NCI-H2227 treated with DMSO at 0.1 percent for 48 hours (cell line): Measurements from ENCODE around the gene DEFB132.

ENCODE experiments used
- DNase-seq: peaks from one replicate; lab custom pipeline; 2025; lab: John Stamatoyannopoulos, UW

Gene DEFB132

DNA sequence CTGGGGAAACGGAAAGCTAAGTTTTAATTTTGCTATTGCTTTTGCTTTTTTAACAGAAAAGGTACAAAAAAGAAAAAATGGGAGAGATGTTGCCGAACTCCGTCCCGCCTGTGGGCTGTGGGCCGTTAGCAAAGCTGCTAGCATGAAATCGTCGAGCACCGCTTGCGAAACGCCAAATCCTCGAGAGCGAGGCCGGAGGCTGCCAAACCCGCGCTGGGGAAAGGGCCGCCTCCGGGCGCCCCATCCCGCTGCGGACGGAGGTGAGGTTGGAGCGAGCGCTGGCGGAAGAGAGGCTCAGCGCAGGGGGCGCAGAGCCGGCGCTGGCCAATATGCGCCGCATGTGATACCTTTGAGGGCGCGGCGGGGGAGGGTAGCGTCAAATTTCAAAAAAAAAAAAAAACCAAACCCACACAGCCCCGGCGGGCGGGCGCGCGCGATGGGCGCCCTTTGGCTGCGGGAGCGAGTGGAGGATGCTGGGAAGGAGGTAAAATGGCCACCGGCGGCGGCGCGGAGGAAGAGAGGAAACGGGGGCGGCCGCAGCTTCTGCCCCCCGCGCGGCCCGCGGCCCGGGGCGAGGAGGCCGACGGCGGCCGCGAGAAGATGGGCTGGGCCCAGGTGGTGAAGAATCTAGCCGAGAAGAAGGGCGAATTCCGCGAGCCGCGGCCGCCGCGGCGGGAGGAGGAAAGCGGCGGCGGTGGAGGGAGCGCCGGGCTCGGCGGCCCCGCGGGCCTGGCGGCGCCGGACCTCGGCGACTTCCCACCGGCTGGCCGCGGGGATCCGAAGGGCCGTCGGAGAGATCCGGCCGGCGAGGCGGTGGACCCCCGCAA is 39.8 kb downstream of the DEFB132 start, which contains the start of gene ZCCHC3:
ZCCHC3 (plus strand) TSS at position 473 of the 827 bp plus-strand sequence; CDS start at position 490, 17 bp downstream.
- DNase-seq = peak; percentile 86

DNA sequence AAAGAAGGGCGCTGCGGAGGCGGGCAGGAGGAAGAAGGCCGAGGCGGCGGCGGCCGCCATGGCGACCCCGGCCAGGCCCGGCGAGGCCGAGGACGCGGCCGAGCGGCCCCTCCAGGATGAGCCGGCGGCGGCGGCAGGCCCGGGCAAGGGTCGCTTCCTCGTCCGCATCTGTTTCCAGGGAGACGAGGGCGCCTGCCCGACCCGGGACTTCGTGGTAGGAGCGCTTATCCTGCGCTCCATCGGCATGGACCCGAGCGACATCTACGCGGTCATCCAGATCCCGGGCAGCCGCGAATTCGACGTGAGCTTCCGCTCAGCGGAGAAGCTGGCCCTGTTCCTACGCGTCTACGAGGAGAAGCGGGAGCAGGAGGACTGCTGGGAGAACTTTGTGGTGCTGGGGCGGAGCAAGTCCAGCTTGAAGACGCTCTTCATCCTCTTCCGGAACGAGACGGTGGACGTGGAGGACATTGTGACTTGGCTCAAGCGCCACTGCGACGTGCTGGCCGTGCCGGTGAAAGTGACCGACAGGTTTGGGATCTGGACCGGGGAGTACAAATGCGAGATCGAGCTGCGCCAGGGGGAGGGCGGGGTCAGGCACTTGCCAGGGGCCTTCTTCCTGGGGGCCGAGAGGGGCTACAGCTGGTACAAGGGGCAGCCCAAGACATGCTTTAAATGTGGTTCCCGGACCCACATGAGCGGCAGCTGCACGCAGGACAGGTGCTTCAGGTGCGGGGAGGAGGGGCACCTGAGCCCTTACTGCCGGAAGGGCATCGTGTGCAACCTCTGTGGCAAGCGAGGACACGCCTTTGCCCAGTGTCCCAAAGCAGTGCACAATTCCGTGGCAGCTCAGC is 40.6 kb downstream of the DEFB132 start:
- peak; percentile 57 for DNase-seq

DNA sequence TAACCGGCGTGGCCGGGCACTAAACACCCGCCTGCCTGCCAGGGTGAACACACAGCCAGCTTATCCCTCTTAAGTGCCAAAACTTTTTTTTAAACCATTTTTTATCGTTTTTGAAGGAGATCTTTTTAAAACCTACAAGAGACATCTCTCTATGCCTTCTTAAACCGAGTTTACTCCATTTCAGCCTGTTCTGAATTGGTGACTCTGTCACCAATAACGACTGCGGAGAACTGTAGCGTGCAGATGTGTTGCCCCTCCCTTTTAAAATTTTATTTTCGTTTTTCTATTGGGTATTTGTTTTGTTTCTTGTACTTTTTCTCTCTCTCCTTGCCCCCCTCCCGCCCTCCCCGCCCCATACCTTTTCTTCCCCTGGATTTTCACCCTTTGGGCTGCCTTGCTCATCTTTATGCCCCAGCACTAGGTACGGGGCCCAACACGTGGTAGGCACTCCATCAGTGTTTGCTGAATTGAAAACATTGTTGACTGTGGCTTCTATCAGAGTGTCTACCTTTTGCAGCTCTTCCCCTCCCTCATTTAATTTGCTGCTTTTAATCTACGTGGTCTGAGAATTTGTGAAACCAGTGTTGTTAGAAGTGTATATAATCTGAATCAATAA is 41.4 kb downstream of the DEFB132 start:
- DNase-seq = no peak

DNA sequence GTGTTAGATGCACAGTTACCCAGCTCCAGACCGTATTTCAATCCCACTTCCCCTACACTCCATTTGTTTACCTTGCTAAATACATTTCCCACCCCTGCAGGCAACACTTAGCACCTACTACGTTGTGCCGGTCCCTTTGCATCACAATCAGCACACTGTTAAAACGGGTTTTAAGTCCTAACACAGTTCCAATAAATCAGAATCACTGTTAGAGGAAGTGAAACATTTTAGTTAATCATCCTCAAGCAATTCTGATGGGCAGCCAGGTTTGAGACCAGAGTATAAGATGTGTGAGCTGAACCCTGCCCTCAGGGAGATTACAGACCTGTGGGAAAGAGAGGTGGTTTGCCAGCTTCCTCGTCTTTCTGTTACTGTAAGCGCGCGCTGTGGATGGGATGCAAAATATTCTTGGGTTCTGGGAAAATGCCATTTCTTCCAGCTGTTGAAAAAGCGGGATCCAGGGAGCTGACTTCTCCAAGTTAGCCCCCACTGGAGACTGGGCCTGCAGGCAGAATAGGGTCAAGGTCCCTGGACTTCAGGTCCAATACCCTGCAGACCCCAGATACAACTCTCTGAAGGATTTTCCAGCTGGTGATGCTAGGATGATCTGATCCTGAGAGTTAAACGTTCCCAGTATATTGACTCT is 42.9 kb downstream of the DEFB132 start:
- no peak for DNase-seq

DNA sequence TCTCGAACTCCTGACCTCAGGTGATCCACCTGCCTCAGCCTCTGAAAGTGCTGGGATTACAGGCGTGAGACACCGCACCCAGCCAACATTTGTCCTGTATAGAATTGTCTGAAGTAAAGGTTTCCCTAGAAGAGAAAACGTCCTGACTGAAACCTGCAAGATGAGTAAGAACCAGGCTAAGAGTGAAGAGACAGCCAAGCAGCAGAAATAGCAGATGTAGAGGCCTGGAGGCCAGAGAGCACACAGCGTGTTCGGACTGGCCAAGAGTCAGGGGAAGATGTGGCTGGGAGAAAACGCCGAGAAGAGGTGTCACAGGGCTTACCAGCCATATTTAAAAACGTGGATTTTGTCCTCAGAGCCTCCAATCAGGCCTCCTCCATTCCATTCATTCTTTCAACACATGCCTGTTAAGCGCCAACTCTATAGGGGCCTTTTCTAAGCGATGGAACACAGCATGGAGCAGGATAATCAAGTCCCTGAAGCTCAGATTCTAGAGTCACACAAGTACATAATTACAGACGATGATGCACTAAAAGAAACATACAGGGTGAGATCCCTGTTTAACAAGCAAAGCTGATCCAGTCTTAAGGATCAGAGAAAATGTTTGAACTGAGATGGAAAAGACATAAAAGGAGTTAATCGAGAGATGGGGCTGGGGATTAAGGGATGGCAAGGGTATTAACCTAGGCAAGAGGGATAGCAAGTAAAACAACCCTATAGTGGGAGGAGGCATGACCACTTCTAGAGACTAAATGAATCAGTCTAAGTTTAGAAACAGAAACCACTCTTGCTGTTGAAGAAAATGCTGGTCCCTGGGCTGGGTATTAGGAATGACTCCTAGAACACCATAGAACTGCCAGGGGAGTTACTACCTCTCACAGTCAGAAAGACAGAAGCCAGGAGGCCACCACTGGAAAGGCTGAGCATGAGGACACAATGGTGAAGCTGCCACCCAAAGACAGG is 44.6 kb downstream of the DEFB132 start:
- DNase-seq = peak; percentile 74

DNA sequence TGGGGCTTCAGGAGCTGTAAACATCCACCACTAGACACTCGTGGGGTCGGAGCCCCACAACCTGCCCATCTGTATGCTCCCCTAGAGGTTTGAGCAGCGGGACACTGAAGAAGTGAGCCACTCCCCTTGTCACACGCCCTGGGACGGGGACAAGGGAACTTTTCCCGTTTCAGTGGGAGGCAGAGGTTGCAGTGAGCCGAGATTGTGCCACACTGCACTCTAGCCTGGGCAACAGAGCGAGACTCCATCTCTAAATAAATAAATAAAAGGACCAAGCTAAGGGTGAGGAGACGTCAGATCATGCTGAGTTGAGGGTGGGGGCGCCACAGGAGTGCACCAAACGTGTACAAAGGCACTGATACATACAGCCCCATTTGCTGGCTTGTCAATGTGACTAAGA is 48.2 kb downstream of the DEFB132 start:
- DNase-seq = no peak

DNA sequence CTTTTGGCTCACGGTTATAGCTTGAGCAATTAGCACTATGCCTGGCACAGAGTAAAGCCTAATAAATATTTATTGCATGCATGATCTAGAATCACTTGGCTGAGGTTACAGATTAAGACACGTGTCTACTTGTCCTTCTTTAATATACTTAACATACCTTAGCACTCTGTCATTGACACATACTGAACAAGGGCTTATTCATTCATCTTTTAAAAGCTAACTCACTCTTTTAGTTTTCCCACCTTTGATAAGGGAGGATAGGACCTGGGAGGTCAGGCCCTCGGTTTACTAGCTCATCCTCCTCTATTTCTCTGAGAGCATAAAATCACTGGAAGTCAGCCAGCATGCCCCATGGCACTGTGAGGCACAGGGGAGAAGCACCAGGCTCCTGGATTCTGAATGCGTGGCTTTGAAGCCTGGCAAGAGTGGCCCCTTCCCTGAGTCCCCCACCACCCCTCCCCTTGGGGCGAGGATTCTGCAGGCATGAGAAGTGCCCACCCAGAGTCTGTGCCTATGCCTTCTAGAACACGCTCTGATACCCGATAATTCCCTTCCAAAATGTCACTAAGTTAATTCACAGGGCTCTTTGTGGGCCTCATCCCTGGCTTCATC is 51.0 kb downstream of the DEFB132 start:
- no peak for DNase-seq

DNA sequence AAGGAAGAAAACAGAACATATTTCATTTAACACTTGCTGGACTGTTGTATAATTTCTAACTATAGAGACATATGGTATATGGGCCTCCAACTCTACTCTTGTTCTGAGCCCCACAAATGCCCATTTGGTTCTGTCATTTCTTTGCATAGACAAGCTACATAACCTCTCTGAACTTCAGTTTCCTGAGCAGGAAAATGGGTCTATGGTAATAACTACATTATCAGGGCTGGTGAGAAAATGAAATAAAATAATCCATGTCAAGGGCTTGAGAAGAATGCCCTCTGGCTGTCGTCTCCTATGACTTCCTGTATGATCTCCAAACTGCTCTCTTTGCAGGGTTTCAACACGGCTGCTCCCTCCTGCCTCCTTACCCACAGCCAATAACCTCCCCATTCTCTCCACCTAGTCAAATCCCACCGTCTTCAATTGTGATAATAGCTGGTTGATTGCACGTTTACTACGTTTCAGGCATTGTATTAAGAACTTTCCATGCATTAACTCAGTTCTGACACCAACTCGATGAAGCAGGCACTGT is 51.8 kb downstream of the DEFB132 start:
- peak; percentile 64 for DNase-seq

DNA sequence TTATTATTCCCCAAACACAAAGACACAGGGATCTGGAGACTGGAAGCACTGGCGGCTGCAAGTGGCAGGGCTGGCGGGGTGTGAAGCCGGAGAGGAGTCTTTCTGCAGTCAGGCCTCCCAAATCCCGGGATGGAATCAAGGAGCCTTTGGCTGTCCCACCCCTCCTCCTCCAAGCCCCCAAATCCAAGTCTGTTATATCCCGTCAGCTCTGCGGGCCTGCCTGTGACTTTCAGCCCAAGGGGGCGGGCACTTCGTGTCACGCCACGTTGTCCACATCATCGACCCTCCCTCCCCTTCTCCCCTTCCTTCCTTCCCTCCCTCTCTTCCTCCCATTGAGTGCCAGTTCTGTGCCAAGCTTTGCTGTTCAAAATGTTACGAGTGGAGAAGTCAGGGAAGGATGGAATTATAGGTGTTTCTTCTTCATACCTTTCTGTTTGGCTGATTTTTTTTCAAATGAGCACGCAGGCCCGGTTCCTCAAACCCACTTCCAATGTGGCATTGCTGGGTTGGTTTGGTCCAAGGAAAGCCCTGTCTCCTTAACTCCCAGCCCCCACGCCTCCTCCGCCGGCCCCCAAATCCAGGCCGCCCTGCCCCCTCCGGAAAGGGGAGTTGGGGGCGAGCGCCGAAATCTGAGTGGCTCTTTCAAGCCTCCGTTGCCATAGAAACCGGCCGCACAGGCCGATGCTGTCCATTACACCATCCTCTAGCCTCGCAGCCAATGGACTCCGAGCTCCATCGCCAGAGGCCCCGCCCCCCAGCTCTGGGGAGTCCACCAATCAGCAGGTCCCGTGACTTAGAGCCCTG is 52.5 kb downstream of the DEFB132 start:
- peak; percentile 98 for DNase-seq

DNA sequence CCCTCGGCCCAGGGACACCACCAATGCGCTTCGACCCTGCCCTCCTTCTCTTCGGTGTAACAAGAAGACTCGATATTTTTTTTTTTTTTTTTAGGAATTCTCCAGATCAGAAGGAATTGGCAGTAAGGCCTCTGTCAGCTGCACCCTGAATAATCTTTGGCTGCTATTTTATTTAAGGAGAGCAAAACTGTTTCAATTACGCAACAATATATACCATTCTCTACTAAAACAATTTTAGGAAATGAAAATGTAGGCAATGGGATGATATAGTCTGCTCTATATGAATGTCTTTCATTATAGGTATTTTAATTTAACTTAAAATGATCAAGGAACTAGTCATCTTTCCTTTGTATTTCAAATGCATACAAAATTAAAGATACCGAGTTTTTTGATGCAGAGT is 53.1 kb downstream of the DEFB132 start:
- no peak for DNase-seq
